Esophagus muscularis mucosa (tissue), 3 donors: ENCODE results near the gene TUBAL3.

Experiments
- CTCF ChIP-seq, 3 experiments: fragments of 200-600 bp in 2 of 3; fragments of 450-650 bp in 1 of 3; sonication (generic) in 2 of 3; IDR thresholded peaks; one replicate each; pipeline ENCODE4 v1.5.1; 2017 to 2019; ENCODE audit warnings: antibody characterized with exemption in 3 of 3, mild to moderate bottlenecking in 2 of 3, moderate library complexity in 1 of 3
- EP300 ChIP-seq: sonication (generic); formaldehyde crosslinking; IDR thresholded peaks from one replicate; pipeline ENCODE4 v1.6.1; 2017; ENCODE audit warnings: antibody characterized with exemption

DNA sequence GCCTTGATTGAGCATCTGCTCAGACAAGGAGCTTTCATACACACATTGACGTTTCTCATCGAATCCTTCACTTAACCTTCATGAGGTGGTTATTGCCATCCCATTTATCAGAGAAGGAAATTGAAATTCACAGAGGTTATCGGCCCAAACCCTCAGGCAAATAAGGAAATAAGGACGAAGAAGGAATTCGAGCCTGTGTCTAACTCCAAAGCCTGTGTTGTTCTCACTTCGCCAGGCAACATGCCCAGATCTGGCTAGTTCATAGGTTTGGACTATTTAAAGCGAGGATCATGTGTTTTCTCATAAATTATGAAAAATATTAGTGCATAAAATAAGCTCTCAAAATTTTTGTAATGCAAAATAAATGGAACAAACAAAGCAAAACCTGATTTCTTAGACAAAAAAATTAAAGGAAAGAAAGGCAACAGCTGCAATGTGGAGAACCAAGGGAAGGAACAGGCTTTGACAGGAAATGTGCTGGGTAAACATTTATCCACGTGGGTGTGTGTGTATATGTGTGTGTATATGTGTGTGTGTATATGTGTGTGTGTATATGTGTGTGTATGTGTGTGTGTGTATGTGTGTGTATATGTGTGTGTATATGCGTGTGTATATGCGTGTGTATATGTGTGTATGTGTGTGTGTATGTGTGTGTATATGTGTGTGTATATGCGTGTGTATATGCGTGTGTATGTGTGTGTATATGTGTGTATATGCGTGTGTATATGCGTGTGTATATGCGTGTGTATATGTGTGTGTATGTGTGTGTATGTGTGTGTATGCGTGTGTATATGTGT, 35.1 kb downstream of the TUBAL3 start:
- TF ChIP-seq EP300 (no peak), CTCF (IDR thresholded peaks at IDR 0.05) (no peak)
